ENCODE results near the gene PCNT. TPM values are rescaled to one million over a fixed set of nuclear protein-coding genes. Genes with fewer than 3 reads are reported as not detected.

PCNT gene
- total and polyA plus RNA-seq, 10 of the 15 experiments (the other 5 are each of a cell fraction or from before 2014, with no cell fraction given): 2.9 to 39.6 (median 20.5) TPM

DNA sequence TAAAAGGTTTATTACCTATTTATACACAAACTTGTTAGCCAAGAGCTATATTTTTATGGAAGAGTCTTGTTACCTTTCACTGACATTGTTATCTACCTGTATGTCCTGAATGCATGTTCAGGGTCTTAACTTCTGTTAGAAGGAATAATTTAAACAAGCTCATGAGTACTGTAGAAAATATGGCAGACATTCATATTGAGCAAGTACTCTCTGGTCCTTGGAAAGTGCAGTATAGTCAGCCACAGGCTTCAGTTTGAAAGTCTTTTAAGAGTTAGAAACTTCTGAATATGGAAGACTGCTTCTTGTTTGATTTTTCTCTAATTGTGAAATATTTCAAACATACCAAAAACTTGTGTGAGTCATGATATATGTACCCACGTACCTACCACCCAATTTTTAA is 151.3 kb downstream of the PCNT start (continued):
- TF ChIP-seq, protein P1, sequence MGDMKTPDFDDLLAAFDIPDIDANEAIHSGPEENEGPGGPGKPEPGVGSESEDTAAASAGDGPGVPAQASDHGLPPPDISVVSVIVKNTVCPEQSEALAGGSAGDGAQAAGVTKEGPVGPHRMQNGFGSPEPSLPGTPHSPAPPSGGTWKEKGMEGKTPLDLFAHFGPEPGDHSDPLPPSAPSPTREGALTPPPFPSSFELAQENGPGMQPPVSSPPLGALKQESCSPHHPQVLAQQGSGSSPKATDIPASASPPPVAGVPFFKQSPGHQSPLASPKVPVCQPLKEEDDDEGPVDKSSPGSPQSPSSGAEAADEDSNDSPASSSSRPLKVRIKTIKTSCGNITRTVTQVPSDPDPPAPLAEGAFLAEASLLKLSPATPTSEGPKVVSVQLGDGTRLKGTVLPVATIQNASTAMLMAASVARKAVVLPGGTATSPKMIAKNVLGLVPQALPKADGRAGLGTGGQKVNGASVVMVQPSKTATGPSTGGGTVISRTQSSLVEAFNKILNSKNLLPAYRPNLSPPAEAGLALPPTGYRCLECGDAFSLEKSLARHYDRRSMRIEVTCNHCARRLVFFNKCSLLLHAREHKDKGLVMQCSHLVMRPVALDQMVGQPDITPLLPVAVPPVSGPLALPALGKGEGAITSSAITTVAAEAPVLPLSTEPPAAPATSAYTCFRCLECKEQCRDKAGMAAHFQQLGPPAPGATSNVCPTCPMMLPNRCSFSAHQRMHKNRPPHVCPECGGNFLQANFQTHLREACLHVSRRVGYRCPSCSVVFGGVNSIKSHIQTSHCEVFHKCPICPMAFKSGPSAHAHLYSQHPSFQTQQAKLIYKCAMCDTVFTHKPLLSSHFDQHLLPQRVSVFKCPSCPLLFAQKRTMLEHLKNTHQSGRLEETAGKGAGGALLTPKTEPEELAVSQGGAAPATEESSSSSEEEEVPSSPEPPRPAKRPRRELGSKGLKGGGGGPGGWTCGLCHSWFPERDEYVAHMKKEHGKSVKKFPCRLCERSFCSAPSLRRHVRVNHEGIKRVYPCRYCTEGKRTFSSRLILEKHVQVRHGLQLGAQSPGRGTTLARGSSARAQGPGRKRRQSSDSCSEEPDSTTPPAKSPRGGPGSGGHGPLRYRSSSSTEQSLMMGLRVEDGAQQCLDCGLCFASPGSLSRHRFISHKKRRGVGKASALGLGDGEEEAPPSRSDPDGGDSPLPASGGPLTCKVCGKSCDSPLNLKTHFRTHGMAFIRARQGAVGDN (IDR thresholded peaks at IDR 0.05): no peak
- TF ChIP-seq, protein P2, sequence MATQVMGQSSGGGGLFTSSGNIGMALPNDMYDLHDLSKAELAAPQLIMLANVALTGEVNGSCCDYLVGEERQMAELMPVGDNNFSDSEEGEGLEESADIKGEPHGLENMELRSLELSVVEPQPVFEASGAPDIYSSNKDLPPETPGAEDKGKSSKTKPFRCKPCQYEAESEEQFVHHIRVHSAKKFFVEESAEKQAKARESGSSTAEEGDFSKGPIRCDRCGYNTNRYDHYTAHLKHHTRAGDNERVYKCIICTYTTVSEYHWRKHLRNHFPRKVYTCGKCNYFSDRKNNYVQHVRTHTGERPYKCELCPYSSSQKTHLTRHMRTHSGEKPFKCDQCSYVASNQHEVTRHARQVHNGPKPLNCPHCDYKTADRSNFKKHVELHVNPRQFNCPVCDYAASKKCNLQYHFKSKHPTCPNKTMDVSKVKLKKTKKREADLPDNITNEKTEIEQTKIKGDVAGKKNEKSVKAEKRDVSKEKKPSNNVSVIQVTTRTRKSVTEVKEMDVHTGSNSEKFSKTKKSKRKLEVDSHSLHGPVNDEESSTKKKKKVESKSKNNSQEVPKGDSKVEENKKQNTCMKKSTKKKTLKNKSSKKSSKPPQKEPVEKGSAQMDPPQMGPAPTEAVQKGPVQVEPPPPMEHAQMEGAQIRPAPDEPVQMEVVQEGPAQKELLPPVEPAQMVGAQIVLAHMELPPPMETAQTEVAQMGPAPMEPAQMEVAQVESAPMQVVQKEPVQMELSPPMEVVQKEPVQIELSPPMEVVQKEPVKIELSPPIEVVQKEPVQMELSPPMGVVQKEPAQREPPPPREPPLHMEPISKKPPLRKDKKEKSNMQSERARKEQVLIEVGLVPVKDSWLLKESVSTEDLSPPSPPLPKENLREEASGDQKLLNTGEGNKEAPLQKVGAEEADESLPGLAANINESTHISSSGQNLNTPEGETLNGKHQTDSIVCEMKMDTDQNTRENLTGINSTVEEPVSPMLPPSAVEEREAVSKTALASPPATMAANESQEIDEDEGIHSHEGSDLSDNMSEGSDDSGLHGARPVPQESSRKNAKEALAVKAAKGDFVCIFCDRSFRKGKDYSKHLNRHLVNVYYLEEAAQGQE (IDR thresholded peaks at IDR 0.05; ENCODE audit: low read depth, low read length): no peak
- TF ChIP-seq YY1 (IDR thresholded peaks at IDR 0.05; ENCODE audit: low read depth, low read length) (no peak), PAX5 (IDR thresholded peaks at IDR 0.05; ENCODE audit: borderline replicate concordance, low read depth, low read length) (no peak), RBBP5 (conservative IDR thresholded peaks at IDR 0.05) (no peak), YBX1 (IDR thresholded peaks at IDR 0.05) (no peak), SPI1 (IDR thresholded peaks at IDR 0.05; ENCODE audit: borderline replicate concordance, insufficient read depth, low read depth, low read length) (no peak), IKZF2 (IDR thresholded peaks at IDR 0.05) (no peak), CHD1 (IDR thresholded peaks at IDR 0.05; ENCODE audit: low read depth, low read length) (no peak)
- TF ChIP-seq, protein P3, sequence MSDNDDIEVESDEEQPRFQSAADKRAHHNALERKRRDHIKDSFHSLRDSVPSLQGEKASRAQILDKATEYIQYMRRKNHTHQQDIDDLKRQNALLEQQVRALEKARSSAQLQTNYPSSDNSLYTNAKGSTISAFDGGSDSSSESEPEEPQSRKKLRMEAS (IDR thresholded peaks at IDR 0.05; ENCODE audit: low read depth, low read length): no peak
- TF ChIP-seq, protein P4, sequence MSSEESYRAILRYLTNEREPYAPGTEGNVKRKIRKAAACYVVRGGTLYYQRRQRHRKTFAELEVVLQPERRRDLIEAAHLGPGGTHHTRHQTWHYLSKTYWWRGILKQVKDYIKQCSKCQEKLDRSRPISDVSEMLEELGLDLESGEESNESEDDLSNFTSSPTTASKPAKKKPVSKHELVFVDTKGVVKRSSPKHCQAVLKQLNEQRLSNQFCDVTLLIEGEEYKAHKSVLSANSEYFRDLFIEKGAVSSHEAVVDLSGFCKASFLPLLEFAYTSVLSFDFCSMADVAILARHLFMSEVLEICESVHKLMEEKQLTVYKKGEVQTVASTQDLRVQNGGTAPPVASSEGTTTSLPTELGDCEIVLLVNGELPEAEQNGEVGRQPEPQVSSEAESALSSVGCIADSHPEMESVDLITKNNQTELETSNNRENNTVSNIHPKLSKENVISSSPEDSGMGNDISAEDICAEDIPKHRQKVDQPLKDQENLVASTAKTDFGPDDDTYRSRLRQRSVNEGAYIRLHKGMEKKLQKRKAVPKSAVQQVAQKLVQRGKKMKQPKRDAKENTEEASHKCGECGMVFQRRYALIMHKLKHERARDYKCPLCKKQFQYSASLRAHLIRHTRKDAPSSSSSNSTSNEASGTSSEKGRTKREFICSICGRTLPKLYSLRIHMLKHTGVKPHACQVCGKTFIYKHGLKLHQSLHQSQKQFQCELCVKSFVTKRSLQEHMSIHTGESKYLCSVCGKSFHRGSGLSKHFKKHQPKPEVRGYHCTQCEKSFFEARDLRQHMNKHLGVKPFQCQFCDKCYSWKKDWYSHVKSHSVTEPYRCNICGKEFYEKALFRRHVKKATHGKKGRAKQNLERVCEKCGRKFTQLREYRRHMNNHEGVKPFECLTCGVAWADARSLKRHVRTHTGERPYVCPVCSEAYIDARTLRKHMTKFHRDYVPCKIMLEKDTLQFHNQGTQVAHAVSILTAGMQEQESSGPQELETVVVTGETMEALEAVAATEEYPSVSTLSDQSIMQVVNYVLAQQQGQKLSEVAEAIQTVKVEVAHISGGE (CRISPR knock-in tag; IDR thresholded peaks at IDR 0.05): no peak
- TF ChIP-seq, protein P5, sequence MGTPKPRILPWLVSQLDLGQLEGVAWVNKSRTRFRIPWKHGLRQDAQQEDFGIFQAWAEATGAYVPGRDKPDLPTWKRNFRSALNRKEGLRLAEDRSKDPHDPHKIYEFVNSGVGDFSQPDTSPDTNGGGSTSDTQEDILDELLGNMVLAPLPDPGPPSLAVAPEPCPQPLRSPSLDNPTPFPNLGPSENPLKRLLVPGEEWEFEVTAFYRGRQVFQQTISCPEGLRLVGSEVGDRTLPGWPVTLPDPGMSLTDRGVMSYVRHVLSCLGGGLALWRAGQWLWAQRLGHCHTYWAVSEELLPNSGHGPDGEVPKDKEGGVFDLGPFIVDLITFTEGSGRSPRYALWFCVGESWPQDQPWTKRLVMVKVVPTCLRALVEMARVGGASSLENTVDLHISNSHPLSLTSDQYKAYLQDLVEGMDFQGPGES (IDR thresholded peaks at IDR 0.05): no peak
